HG03378 (cell line): Measurements from ENCODE around the gene FKBP10.
"Not testable (repeated sequence)": the region's sequence is repeated elsewhere in the genome, so short reads cannot be mapped to it uniquely, and the experiment has no call there.

Experiments
- ATAC-seq: cut with Tn5 transposase; IDR thresholded peaks from one replicate; pipeline ENCODE4 v1.9.1; 2021; ENCODE audit warnings: mild to moderate bottlenecking, moderate library complexity; ENCODE audit not compliant: unreplicated experiment

FKBP10 gene

GRCh38 chr17:41812381-41813151, at the start of gene FKBP10:
TSS of gene FKBP10 (plus strand) at chr17:41813004. CDS start at chr17:41813035, 31 bp downstream.
- ATAC-seq: no peak

DNA sequence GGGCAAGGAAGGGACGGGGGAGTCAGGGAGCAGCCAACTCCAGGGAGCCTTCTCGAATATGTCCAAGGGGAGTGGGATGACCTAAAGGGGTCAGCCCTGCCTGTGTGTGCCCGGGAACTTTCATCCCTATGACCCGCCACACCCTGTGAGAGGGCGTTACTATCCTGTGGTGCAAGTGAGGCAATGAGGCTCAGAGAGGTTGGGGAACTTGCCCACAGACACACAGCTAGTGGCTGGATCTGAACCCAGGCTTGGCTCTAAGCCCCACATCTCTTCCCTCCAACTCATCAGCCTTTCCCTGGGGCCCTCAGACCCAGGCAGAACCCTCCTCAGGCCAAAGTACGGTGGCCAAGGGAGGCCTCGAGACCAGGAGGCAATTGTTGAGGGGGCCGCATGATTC, 49.5 kb upstream of the FKBP10 start:
- ATAC-seq: no peak

GRCh38 chr17:41766135-41766534, 46.7 kb upstream of the FKBP10 start:
- ATAC-seq: no peak

DNA sequence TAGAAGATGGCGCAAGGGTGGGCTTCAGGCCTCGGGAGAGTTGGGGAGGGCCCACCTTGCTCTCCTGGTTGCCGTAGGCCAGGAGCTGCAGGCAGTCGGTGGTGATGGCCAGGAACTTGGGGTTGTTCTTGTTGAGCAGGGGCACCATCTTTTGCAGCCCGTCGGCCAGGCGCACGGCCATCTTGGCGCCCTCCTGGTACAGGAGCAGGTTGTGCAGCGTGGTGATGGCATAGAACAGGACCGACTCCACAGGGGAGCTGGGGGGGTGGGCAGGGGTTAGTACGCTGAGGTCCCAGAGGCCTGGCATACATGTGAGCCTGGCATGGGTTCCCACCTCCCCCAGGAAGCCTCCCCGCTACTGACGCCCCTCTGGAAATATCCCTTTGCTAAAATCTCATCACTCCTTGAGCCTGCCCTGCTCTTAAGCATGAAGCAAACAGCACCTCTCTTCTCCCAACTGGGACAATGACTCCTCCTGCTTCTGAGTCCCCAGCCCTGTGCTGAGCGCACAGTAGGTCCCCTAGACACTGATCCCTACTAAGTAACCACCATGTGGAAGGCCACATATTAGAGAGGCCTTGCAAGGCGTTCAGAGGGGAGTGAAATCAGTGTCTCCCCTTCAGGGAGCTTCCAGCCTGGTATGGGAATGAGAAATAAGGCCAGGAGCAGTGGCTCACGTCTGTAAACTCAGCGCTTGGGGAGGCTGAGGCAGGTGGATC, 45.3 kb upstream of the FKBP10 start:
- ATAC-seq: no peak

GRCh38 chr17:41768682-41769288, 44.0 kb upstream of the FKBP10 start:
- no peak for ATAC-seq

GRCh38 chr17:41769346-41769862, 43.4 kb upstream of the FKBP10 start:
- no peak for ATAC-seq

DNA sequence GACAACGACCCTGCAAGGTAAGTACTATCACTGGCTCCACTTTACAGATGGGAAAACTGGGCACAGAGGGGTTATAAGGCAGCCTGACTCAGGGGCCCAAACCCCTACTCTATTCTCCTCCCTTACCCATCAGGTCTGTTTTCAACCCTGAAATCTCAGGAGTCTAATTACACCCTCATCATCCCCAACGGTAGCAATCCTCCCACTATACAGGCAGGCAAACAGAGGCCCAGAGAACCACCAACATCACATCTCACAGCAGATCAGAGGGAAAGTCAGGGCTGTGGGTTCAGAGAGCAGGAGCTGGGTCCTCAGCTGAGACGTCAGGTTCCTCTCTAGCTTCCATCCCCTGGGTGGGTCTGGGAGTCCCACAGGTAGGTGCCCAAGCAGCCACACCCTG, 42.8 kb upstream of the FKBP10 start:
- no peak for ATAC-seq

DNA sequence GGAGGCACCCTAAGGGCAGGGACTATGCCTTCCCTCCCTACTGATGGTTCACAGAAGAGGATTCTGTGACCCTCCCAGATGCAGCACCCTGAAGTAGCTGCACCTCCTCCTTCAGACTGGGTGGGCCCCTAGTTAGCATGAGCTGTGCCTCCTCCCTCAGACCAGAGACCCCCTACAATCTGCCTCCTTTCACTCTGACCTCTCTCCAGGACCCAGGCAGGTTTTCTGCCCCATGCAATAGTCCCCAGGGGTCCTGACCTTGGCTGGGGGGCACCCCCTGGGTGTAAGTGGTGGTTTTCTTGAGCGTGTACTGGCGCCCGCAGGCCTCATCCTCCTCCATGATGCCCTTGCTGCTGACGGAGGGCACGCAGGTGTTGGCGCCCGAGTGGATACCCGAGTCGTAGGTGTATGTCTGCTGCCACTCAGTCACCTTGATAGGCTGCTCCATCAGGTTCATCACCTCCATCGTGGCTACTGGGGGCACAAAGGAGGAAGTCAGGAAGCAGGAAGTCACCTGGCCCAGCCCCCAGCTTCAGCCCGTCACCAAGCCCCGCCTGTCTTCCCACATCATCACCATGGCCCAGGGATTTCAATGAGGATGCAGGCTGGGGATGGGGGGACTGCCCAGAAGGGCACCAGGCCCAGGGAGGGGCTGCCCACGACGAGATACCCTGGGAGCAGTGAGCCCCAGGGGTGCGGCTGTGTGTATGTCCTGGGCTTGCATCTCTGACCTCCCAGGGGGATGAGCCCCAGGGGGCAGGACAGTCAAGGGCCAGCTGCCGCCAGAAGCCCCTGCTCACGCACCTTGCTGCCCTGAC, 41.2 kb upstream of the FKBP10 start:
- no peak for ATAC-seq

DNA sequence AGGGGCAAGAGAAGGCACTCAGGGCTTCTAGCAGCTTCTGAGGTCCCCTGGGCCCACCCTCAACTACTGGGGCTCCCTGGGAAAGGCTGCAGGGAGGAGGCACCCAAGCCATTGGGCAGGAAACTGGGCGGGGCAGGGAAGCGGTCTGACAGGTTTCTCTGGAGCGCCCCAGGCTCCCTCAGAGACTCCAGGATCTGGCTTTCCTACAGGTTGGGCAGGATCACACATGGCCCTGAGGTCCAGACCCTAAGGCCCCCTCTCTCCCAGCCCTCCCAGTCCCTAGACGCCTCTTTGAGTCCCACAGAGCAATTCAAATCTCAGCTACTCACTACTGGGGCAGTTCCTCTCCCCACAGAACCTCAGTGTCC, 40.6 kb upstream of the FKBP10 start:
- ATAC-seq: no peak

GRCh38 chr17:41772586-41773189, 40.1 kb upstream of the FKBP10 start:
- ATAC-seq: no peak

- ATAC-seq: no peak
These were observed 39.6 kb upstream of the FKBP10 start for GRCh38 chr17:41773190-41773588.

- no peak for ATAC-seq
These were observed 39.0 kb upstream of the FKBP10 start for GRCh38 chr17:41773731-41774193.

GRCh38 chr17:41775394-41776226, 37.2 kb upstream of the FKBP10 start:
- no peak for ATAC-seq

DNA sequence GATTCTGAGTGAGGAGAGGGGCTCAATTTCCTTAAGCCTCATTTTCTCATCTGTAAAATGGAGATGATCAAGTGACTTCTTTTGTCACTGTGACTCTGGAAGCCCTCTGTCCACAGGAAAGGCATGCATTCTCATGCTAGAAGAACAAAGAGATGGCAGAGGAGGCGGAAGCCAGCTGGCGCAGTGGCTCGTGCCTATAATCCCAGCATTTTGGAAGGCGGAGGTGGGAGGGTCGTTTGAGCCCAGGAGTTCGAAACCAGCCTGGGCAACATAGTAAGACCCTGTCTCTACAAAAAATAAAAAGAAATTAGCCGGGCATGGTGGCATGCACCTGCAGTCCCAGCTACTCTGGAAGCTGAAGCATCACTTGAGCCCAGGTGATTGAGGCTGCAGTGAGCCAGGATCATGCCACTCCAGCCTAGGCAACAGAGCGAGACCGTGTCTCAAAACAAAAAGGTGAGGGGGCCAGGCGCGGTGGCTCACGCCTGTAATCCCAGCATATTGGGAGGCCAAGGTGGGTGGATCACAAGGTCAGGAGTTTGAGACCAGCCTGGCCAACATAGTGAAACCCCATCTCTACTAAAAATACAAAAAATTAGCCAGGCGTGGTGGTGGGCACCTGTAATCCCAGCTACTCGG, 36.4 kb upstream of the FKBP10 start:
- ATAC-seq: not testable (repeated sequence)

DNA sequence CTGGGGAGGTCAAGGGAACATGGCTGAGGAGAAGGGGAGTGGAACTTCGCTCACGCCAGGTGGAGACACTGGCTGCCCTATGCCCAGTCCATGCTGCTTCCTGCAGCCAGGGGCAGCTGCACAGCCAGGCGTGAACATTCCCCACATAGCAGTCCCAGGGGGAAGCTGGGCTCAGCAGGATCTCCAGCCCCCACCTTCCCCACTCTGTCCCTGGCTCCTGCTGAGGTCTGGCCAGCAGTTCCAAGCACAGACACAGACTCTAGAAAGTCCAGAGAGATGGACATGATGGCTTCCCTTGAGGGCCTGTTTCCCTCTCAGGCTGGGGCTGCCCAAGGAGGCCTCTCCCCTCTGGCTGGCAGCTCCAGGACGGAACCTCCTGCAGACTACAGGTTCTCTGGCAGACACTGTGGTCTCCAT, 35.6 kb upstream of the FKBP10 start:
- no peak for ATAC-seq

- no peak for ATAC-seq
These were observed 35.1 kb upstream of the FKBP10 start for GRCh38 chr17:41777574-41778188.

GRCh38 chr17:41779954-41780353, 32.9 kb upstream of the FKBP10 start:
- ATAC-seq: no peak

GRCh38 chr17:41781404-41782110, 31.2 kb upstream of the FKBP10 start:
- ATAC-seq: no peak
